Heart left ventricle (tissue), 13 donors: Measurements from ENCODE around the gene PREX1.

Experiments used
- POLR2A ChIP-seq, 2 donors: fragments of 450-650 bp; IDR thresholded peaks; one replicate each; pipeline ENCODE4 v1.6.1; 2017; ENCODE audit warnings: antibody characterized with exemption in 2 of 2, mild to moderate bottlenecking in 2 of 2, moderate library complexity in 2 of 2
- TF ChIP-seq, protein P1 (sequence below), 12 donors: fragments of 200-600 bp; sonication (generic) in 4 of 12; IDR thresholded peaks; one replicate each; pipeline versions ENCODE4 v1.5.0 to v1.8.0; 2018 to 2022; ENCODE audit warnings: antibody characterized with exemption in 12 of 12, mild to moderate bottlenecking in 5 of 12
- donor health status: ischemic (EF 13 %, LVEDD 7.1; RV severe dilation, severe dysfunction).
- donor health status: DM: no; HTN: yes; CAD: no.
- donor health status: DM: no; HTN: no; CAD: no.
- donor health status: ischemic (EF 25% LVEDD 6.9; RV normal size, moderate dysfunction).
- donor health status: ischemic (EF 25% LVEDD 5.7; RV mildly dilated, moderate dysfunction).
- donor health status: ischemic (EF 35%, LVEDD 5.7; RV mildly dilated, moderate dysfunction).
- donor health status: nonischemic (EF 11% LVEDD 7.7; RV severe dilation, severe dysfunction).
- donor health status: DM: yes; HTN: yes; CAD: no.
- donor health status: PGD.
- donor health status: ischemic (EF 29% LVEDD 5.4; RV normal size, mild dysfunction).
- donor health status: nonischemic (EF 23%, LVEDD 6.1; RV moderate dilation, normal function).

DNA sequence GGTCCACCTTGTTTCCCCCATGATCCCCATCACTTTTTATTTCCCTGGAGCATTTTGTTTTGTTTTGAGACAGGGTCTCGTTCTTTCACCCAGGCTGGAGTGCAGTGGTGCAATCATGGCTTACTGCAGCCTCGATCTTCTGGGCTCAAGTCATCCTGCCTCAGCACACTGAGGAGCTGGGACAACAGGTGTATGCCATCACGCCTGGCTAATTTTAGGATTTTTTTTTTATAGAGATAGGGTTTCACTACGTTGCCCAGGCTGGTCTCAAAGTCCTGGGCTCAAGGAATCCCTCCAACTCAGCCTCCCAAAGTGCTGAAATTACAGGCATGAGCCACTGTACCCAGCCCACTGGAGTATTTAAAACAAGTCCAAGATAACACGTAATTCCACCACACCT is 179.9 kb downstream of the PREX1 start:
- TF ChIP-seq, protein P1, sequence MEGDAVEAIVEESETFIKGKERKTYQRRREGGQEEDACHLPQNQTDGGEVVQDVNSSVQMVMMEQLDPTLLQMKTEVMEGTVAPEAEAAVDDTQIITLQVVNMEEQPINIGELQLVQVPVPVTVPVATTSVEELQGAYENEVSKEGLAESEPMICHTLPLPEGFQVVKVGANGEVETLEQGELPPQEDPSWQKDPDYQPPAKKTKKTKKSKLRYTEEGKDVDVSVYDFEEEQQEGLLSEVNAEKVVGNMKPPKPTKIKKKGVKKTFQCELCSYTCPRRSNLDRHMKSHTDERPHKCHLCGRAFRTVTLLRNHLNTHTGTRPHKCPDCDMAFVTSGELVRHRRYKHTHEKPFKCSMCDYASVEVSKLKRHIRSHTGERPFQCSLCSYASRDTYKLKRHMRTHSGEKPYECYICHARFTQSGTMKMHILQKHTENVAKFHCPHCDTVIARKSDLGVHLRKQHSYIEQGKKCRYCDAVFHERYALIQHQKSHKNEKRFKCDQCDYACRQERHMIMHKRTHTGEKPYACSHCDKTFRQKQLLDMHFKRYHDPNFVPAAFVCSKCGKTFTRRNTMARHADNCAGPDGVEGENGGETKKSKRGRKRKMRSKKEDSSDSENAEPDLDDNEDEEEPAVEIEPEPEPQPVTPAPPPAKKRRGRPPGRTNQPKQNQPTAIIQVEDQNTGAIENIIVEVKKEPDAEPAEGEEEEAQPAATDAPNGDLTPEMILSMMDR (IDR thresholded peaks at IDR 0.05) = no peak
- TF ChIP-seq POLR2A (IDR thresholded peaks at IDR 0.05) = no peak
